ENCODE measurements around the gene ABHD18.
A peak's percentile ranks its signal among the peaks of the same experiment; 100 is the strongest.
"Not testable (repeated sequence)": the region's sequence is repeated elsewhere in the genome, so short reads cannot be mapped to it uniquely, and the experiment has no call there.

ABHD18 gene

GRCh38 chr4:127965062-127965802, at the start of gene ABHD18, which contains the start of gene MFSD8:
Gene ABHD18 (plus strand): TSS chr4:127965406. CDS start chr4:127982956, 17,550 bp downstream.
Gene MFSD8 (minus strand): TSS chr4:127965173. CDS start chr4:127965133, 40 bp downstream.
- peaks cover 25% of the 10 kb centered on the region for H3K36me3 ChIP-seq
- no peaks in the 10 kb centered on the region for H3K9me3 ChIP-seq (ENCODE audit: severe bottlenecking)
- H3K27ac ChIP-seq: peak within 1 kb of the TSS; percentile 90
- peak; percentile 46 for TF ChIP-seq CTCF (IDR thresholded peaks at IDR 0.05; ENCODE audit: low read depth, low read length)
- no peaks in the 10 kb centered on the region for H3K27me3 ChIP-seq (ENCODE audit: insufficient read depth, low read depth, severe bottlenecking)
- H3K4me3 ChIP-seq (ENCODE audit: low read depth, low read length): peak within 1 kb of the TSS; percentile 68
- peak; percentile 100 for DNase-seq

DNA sequence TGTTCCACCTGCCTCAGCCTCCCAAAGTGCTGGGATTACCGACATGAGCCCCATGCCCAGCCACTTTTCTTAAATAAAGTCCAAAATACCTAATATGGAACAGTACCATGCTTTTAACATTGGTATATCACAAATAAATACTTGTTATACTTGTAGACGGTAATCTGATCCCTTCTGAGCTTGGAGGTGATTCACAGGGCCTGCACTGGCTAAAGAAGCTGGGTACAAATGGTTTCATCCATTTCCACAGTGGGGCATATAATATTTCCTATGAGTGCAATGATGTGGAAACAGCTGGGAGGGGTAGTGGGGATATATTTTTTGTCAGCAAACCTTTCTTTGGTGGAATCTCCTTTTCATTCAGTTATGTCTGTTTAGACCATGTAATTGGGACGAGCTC, 48.7 kb upstream of the ABHD18 start:
- H3K4me3 ChIP-seq (ENCODE audit: low read depth, low read length): no peak overlapping the region
- H3K27ac ChIP-seq: no peak overlapping the region
- H3K9me3 ChIP-seq (ENCODE audit: severe bottlenecking): no peaks in the 10 kb centered on the region
- H3K27me3 ChIP-seq (ENCODE audit: insufficient read depth, low read depth, severe bottlenecking): no peaks in the 10 kb centered on the region
- DNase-seq: no peak
- TF ChIP-seq CTCF (IDR thresholded peaks at IDR 0.05; ENCODE audit: low read depth, low read length): no peak
- H3K36me3 ChIP-seq: peaks cover 4% of the 10 kb centered on the region

GRCh38 chr4:127917151-127917550, 48.1 kb upstream of the ABHD18 start:
- Histone ChIP-seq H3K36me3 (peaks cover 4% of the 10 kb centered on the region), H3K27me3 (ENCODE audit: insufficient read depth, low read depth, severe bottlenecking) (no peaks in the 10 kb centered on the region), H3K4me3 (ENCODE audit: low read depth, low read length) (no peak overlapping the region), H3K27ac (no peak overlapping the region), H3K9me3 (ENCODE audit: severe bottlenecking) (no peaks in the 10 kb centered on the region)
- TF ChIP-seq CTCF (IDR thresholded peaks at IDR 0.05; ENCODE audit: low read depth, low read length): no peak
- DNase-seq: no peak

GRCh38 chr4:127920521-127920920, 44.7 kb upstream of the ABHD18 start:
- DNase-seq: no peak
- Histone ChIP-seq H3K27ac (no peak overlapping the region), H3K27me3 (ENCODE audit: insufficient read depth, low read depth, severe bottlenecking) (no peaks in the 10 kb centered on the region), H3K4me3 (ENCODE audit: low read depth, low read length) (no peak overlapping the region), H3K9me3 (ENCODE audit: severe bottlenecking) (no peaks in the 10 kb centered on the region), H3K36me3 (peaks cover 4% of the 10 kb centered on the region)
- no peak for TF ChIP-seq CTCF (IDR thresholded peaks at IDR 0.05; ENCODE audit: low read depth, low read length)

- Histone ChIP-seq H3K9me3 (ENCODE audit: severe bottlenecking) (no peaks in the 10 kb centered on the region), H3K4me3 (ENCODE audit: low read depth, low read length) (no peak overlapping the region), H3K27ac (no peak overlapping the region), H3K27me3 (ENCODE audit: insufficient read depth, low read depth, severe bottlenecking) (no peaks in the 10 kb centered on the region), H3K36me3 (peaks cover 9% of the 10 kb centered on the region)
- TF ChIP-seq CTCF (IDR thresholded peaks at IDR 0.05; ENCODE audit: low read depth, low read length): no peak
- DNase-seq: no peak
These were observed 43.0 kb upstream of the ABHD18 start for GRCh38 chr4:127922226-127922625.

- H3K4me3 ChIP-seq (ENCODE audit: low read depth, low read length); H3K9me3 ChIP-seq (ENCODE audit: severe bottlenecking): not testable (repeated sequence)
- H3K36me3 ChIP-seq: peaks cover 13% of the 10 kb centered on the region
These were observed 39.5 kb upstream of the ABHD18 start for GRCh38 chr4:127925720-127926119.

More at GRCh38 chr4:127925720-127926119, 39.5 kb upstream of the ABHD18 start:
- not testable (repeated sequence) for H3K27me3 ChIP-seq (ENCODE audit: insufficient read depth, low read depth, severe bottlenecking); DNase-seq; H3K27ac ChIP-seq

All from WERI-Rb-1 (cell line).